NCI-H446 treated with DMSO at 0.1 percent for 48 hours (cell line): ENCODE measurements around the gene PLCG2.
"Not testable (repeated sequence)": the region's sequence is repeated elsewhere in the genome, so short reads cannot be mapped to it uniquely, and the experiment has no call there.

ENCODE experiments used
- DNase-seq: peaks from one replicate; lab custom pipeline; 2025; lab: John Stamatoyannopoulos, UW

The PLCG2 gene

GRCh38 chr16:81912395-81912794 lies 133.3 kb downstream of the PLCG2 start:
- no peak for DNase-seq

- no peak for DNase-seq
Observed at GRCh38 chr16:81913222-81913621, 134.1 kb downstream of the PLCG2 start.

GRCh38 chr16:81917375-81917774 lies 138.3 kb downstream of the PLCG2 start:
- no peak for DNase-seq

GRCh38 chr16:81918927-81919326 lies 139.8 kb downstream of the PLCG2 start:
- DNase-seq, result no peak

- DNase-seq, result no peak
Observed at GRCh38 chr16:81920498-81920897, 141.4 kb downstream of the PLCG2 start.

GRCh38 chr16:81921085-81921814 lies 142.2 kb downstream of the PLCG2 start:
- DNase-seq, result no peak

GRCh38 chr16:81921843-81922584 lies 142.9 kb downstream of the PLCG2 start:
- no peak for DNase-seq

- no peak for DNase-seq
Observed at GRCh38 chr16:81923296-81923695, 144.2 kb downstream of the PLCG2 start.

GRCh38 chr16:81925016-81925415 lies 145.9 kb downstream of the PLCG2 start:
- no peak for DNase-seq

GRCh38 chr16:81926036-81926435 lies 146.9 kb downstream of the PLCG2 start:
- no peak for DNase-seq

GRCh38 chr16:81927561-81928185 lies 148.6 kb downstream of the PLCG2 start:
- no peak for DNase-seq

GRCh38 chr16:81928271-81928918 lies 149.3 kb downstream of the PLCG2 start:
- no peak for DNase-seq

- DNase-seq, result no peak
Observed at GRCh38 chr16:81928975-81929374, 149.9 kb downstream of the PLCG2 start.

- DNase-seq, result no peak
Observed at GRCh38 chr16:81929841-81930240, 150.8 kb downstream of the PLCG2 start.

GRCh38 chr16:81931927-81932326 lies 152.8 kb downstream of the PLCG2 start:
- no peak for DNase-seq

GRCh38 chr16:81932668-81933067 lies 153.6 kb downstream of the PLCG2 start:
- no peak for DNase-seq

- DNase-seq, result no peak
Observed at GRCh38 chr16:81933361-81933760, 154.3 kb downstream of the PLCG2 start.

- DNase-seq, result not testable (repeated sequence)
Observed at GRCh38 chr16:81934711-81935110, 155.6 kb downstream of the PLCG2 start.

- no peak for DNase-seq
Observed at GRCh38 chr16:81936209-81937000, 157.3 kb downstream of the PLCG2 start.

- no peak for DNase-seq
Observed at GRCh38 chr16:81937305-81938038, 158.4 kb downstream of the PLCG2 start.
